ENCODE data around the gene SRD5A2. TPM values are rescaled to one million over a fixed set of nuclear protein-coding genes. Genes with fewer than 3 reads are reported as not detected.

SRD5A2 gene
- total and polyA plus RNA-seq, 2 donors from 2014 or later = 0.15 to 0.22 TPM

GRCh38 chr2:31563273-31563839 is 17.4 kb downstream of the SRD5A2 start:
- Histone ChIP-seq H3K9me3 (ENCODE audit: control insufficient read depth in 2 of 3, insufficient read depth in 1 of 3, low read length in 3 of 3) (no peaks in the 10 kb centered on the region), H3K9ac (ENCODE audit: low read length in 3 of 3) (no peak overlapping the region), H3K27me3 (ENCODE audit: control insufficient read depth, insufficient read depth, low read length) (no peaks in the 10 kb centered on the region), H3K27ac (ENCODE audit: low read depth in 2 of 2, low read length in 2 of 2) (no peak overlapping the region), H3K4me1 (ENCODE audit: control insufficient read depth in 2 of 3, insufficient read depth in 2 of 3, low read depth in 1 of 3, low read length in 3 of 3) (no peaks in the 10 kb centered on the region), H3K4me3 (ENCODE audit: low read length in 3 of 3) (no peak overlapping the region), H3K36me3 (ENCODE audit: control insufficient read depth in 2 of 3, insufficient read depth in 3 of 3, low read length in 3 of 3) (no peaks in the 10 kb centered on the region)
- DNase-seq (no peak), FAIRE-seq (no peak)
- intact Hi-C loops (cut with DNase I) = no loop called here
- no peak for TF ChIP-seq CTCF (IDR thresholded peaks at IDR 0.05; ENCODE audit: borderline replicate concordance, extremely low read depth, insufficient read depth)

GRCh38 chr2:31561823-31562222 is 18.9 kb downstream of the SRD5A2 start:
- no peak for FAIRE-seq
- H3K36me3 ChIP-seq (ENCODE audit: control insufficient read depth in 2 of 3, insufficient read depth in 3 of 3, low read length in 3 of 3) = no peaks in the 10 kb centered on the region
- intact Hi-C loops (cut with DNase I) = no loop called here

GRCh38 chr2:31558401-31559295 is 22.1 kb downstream of the SRD5A2 start:
- no peak for TF ChIP-seq CTCF (IDR thresholded peaks at IDR 0.05; ENCODE audit: borderline replicate concordance, extremely low read depth, insufficient read depth)
- Histone ChIP-seq H3K9ac (ENCODE audit: low read length in 3 of 3) (no peak overlapping the region), H3K27ac (ENCODE audit: low read depth in 2 of 2, low read length in 2 of 2) (no peak overlapping the region), H3K36me3 (ENCODE audit: control insufficient read depth in 2 of 3, insufficient read depth in 3 of 3, low read length in 3 of 3) (no peaks in the 10 kb centered on the region), H3K27me3 (ENCODE audit: control insufficient read depth, insufficient read depth, low read length) (no peaks in the 10 kb centered on the region), H3K4me3 (ENCODE audit: low read length in 3 of 3) (no peak overlapping the region), H3K9me3 (ENCODE audit: control insufficient read depth in 2 of 3, insufficient read depth in 1 of 3, low read length in 3 of 3) (peaks cover 0 to 7% (median 0%) of the 10 kb centered on the region in 3 donors), H3K4me1 (ENCODE audit: control insufficient read depth in 2 of 3, insufficient read depth in 2 of 3, low read depth in 1 of 3, low read length in 3 of 3) (no peaks in the 10 kb centered on the region)
- intact Hi-C loops (cut with DNase I) = no loop called here
- FAIRE-seq (no peak), DNase-seq (no peak)

More at GRCh38 chr2:31561823-31562222, 18.9 kb downstream of the SRD5A2 start:
- Histone ChIP-seq H3K9me3 (ENCODE audit: control insufficient read depth in 2 of 3, insufficient read depth in 1 of 3, low read length in 3 of 3) (peaks cover 0 to under 1% (median 0%) of the 10 kb centered on the region in 3 donors), H3K4me3 (ENCODE audit: low read length in 3 of 3) (no peak overlapping the region), H3K4me1 (ENCODE audit: control insufficient read depth in 2 of 3, insufficient read depth in 2 of 3, low read depth in 1 of 3, low read length in 3 of 3) (no peaks in the 10 kb centered on the region), H3K9ac (ENCODE audit: low read length in 3 of 3) (no peak overlapping the region), H3K27me3 (ENCODE audit: control insufficient read depth, insufficient read depth, low read length) (no peaks in the 10 kb centered on the region), H3K27ac (ENCODE audit: low read depth in 2 of 2, low read length in 2 of 2) (no peak overlapping the region)
- no peak for DNase-seq
- TF ChIP-seq CTCF (IDR thresholded peaks at IDR 0.05; ENCODE audit: borderline replicate concordance, extremely low read depth, insufficient read depth) = no peak

Data from kidney (tissue), 14 donors.